ENCODE results near the gene IKZF1. TPM values are rescaled to one million over a fixed set of nuclear protein-coding genes. Genes with fewer than 3 reads are reported as not detected.

Gene IKZF1
- total RNA-seq, 2 donors from 2014 or later: 24.4 to 57.8 TPM

- Histone ChIP-seq H3K27me3 (replicated peaks; ENCODE audit: insufficient read depth) (no peaks in the 10 kb centered on the region), H3K36me3 (no peaks in the 10 kb centered on the region), H3K4me1 (ENCODE audit: control insufficient read depth in 1 of 2, low read depth in 2 of 2) (no peaks in the 10 kb centered on the region), H3K27ac (no peak overlapping the region), H3K9me3 (no peaks in the 10 kb centered on the region), H3K4me3 (no peak overlapping the region)
- TF ChIP-seq, protein P1, sequence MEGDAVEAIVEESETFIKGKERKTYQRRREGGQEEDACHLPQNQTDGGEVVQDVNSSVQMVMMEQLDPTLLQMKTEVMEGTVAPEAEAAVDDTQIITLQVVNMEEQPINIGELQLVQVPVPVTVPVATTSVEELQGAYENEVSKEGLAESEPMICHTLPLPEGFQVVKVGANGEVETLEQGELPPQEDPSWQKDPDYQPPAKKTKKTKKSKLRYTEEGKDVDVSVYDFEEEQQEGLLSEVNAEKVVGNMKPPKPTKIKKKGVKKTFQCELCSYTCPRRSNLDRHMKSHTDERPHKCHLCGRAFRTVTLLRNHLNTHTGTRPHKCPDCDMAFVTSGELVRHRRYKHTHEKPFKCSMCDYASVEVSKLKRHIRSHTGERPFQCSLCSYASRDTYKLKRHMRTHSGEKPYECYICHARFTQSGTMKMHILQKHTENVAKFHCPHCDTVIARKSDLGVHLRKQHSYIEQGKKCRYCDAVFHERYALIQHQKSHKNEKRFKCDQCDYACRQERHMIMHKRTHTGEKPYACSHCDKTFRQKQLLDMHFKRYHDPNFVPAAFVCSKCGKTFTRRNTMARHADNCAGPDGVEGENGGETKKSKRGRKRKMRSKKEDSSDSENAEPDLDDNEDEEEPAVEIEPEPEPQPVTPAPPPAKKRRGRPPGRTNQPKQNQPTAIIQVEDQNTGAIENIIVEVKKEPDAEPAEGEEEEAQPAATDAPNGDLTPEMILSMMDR (IDR thresholded peaks at IDR 0.05): no peak
- ATAC-seq (ENCODE audit: insufficient number of reproducible peaks, low FRiP score, low read depth) (no peak), DNase-seq (ENCODE audit: low spot score) (no peak)
Observed at GRCh38 chr7:50362142-50362541, 57.6 kb downstream of the IKZF1 start.

GRCh38 chr7:50362712-50363282, 58.3 kb downstream of the IKZF1 start:
- no peaks in the 10 kb centered on the region for H3K4me1 ChIP-seq (ENCODE audit: control insufficient read depth in 1 of 2, low read depth in 2 of 2)
- H3K36me3 ChIP-seq: no peaks in the 10 kb centered on the region
- DNase-seq (ENCODE audit: low spot score) (no peak), ATAC-seq (ENCODE audit: insufficient number of reproducible peaks, low FRiP score, low read depth) (no peak)
- H3K27me3 ChIP-seq (replicated peaks; ENCODE audit: insufficient read depth): no peaks in the 10 kb centered on the region
- no peak overlapping the region for H3K27ac ChIP-seq
- TF ChIP-seq, protein P1 (IDR thresholded peaks at IDR 0.05): no peak
- no peaks in the 10 kb centered on the region for H3K9me3 ChIP-seq
- no peak overlapping the region for H3K4me3 ChIP-seq

DNA sequence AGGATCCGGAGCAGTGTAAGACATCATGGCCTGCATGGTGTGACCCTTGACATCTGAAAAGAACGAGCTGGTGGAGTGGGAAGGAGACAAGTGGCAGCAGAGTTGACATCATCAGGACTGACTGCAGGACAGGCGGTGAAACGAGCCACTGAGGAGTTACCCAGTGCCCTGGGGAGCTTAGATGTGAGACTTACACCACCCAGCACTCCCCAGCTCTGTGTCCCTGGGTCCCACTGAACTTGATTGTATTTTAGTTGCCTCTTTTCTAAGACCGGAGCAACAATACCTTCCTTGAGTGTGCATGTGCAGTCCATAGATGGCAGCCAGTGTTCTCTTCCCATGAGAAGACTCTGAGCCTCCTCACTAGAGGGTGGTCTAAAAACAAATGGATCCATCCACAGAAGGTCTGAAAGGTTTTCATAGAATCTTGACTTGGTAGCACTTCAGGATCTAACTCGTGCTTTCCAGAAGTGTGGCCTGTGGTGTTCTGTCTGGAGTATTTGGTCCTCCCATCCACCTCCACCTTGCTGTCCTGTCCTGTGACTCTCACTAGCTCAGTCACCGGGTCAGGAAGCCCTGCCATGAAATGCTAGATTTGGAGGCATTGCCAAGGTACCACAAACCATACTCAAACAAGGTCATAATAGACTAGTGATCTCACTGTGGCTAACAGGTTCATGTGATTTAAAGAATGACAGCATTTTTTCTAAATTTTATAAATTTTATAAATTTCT, 59.0 kb downstream of the IKZF1 start:
- Histone ChIP-seq H3K4me3 (no peak overlapping the region), H3K27ac (no peak overlapping the region), H3K27me3 (replicated peaks; ENCODE audit: insufficient read depth) (no peaks in the 10 kb centered on the region), H3K36me3 (no peaks in the 10 kb centered on the region), H3K9me3 (no peaks in the 10 kb centered on the region), H3K4me1 (ENCODE audit: control insufficient read depth in 1 of 2, low read depth in 2 of 2) (no peaks in the 10 kb centered on the region)
- TF ChIP-seq, protein P1 (IDR thresholded peaks at IDR 0.05): no peak
- DNase-seq (ENCODE audit: low spot score) (no peak), ATAC-seq (ENCODE audit: insufficient number of reproducible peaks, low FRiP score, low read depth) (no peak)

- Histone ChIP-seq H3K36me3 (no peaks in the 10 kb centered on the region), H3K27me3 (replicated peaks; ENCODE audit: insufficient read depth) (no peaks in the 10 kb centered on the region), H3K4me1 (ENCODE audit: control insufficient read depth in 1 of 2, low read depth in 2 of 2) (no peaks in the 10 kb centered on the region), H3K9me3 (no peaks in the 10 kb centered on the region), H3K27ac (no peak overlapping the region), H3K4me3 (no peak overlapping the region)
- TF ChIP-seq, protein P1 (IDR thresholded peaks at IDR 0.05): no peak
- ATAC-seq (ENCODE audit: insufficient number of reproducible peaks, low FRiP score, low read depth): no peak
- no peak for DNase-seq (ENCODE audit: low spot score)
Observed at GRCh38 chr7:50364645-50365044, 60.1 kb downstream of the IKZF1 start.

- Histone ChIP-seq H3K9me3 (no peaks in the 10 kb centered on the region), H3K4me1 (ENCODE audit: control insufficient read depth in 1 of 2, low read depth in 2 of 2) (no peaks in the 10 kb centered on the region)
- TF ChIP-seq, protein P1 (IDR thresholded peaks at IDR 0.05): no peak
Observed at GRCh38 chr7:50366311-50366710, 61.8 kb downstream of the IKZF1 start.

More at GRCh38 chr7:50366311-50366710, 61.8 kb downstream of the IKZF1 start:
- no peak for DNase-seq (ENCODE audit: low spot score)
- Histone ChIP-seq H3K36me3 (no peaks in the 10 kb centered on the region), H3K27me3 (replicated peaks; ENCODE audit: insufficient read depth) (no peaks in the 10 kb centered on the region), H3K4me3 (no peak overlapping the region), H3K27ac (no peak overlapping the region)
- no peak for ATAC-seq (ENCODE audit: insufficient number of reproducible peaks, low FRiP score, low read depth)
